Measurements from ENCODE around the gene OR10H1.

DNA sequence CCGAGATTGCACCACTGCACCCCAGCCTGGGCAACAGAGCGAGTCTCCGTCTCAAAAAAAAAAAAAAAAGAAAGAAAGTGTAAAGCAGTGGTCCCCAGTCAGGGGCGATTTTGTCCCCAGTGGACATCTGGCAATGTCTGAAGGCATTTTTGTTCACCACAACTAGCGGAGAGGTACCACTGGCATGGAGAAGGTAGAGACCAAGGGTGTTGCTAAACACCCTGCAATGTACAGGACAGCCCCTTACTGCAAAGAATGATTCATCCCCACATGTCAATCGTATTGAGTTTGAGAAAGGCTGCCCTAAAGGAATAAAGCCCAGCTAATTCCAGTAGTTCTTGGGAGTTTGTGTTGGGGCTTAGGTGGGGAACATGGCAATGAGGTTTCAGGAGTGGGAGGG is 43.7 kb upstream of the OR10H1 start:
- TF ChIP-seq, protein P1, sequence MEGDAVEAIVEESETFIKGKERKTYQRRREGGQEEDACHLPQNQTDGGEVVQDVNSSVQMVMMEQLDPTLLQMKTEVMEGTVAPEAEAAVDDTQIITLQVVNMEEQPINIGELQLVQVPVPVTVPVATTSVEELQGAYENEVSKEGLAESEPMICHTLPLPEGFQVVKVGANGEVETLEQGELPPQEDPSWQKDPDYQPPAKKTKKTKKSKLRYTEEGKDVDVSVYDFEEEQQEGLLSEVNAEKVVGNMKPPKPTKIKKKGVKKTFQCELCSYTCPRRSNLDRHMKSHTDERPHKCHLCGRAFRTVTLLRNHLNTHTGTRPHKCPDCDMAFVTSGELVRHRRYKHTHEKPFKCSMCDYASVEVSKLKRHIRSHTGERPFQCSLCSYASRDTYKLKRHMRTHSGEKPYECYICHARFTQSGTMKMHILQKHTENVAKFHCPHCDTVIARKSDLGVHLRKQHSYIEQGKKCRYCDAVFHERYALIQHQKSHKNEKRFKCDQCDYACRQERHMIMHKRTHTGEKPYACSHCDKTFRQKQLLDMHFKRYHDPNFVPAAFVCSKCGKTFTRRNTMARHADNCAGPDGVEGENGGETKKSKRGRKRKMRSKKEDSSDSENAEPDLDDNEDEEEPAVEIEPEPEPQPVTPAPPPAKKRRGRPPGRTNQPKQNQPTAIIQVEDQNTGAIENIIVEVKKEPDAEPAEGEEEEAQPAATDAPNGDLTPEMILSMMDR (IDR thresholded peaks at IDR 0.05; ENCODE audit: insufficient read depth, low read length, poor library complexity, severe bottlenecking): no peak
- no peak for TF ChIP-seq EZH2phosphoT487 (conservative IDR thresholded peaks at IDR 0.05; ENCODE audit: low read length)
